Epithelial cell of alveolus of lung (primary cell): ENCODE data around the gene KRTAP22-1. TPM values are rescaled to one million over a fixed set of nuclear protein-coding genes. Genes with fewer than 3 reads are reported as not detected.

Source experiments
- total RNA-seq: library from RNA; depleted of rRNA; stranded (reverse); fragments of >200 nt; gene quantifications from 2 replicates; pipeline ENCODE4 v1.2.1, GENCODE V29; 2015

KRTAP22-1 gene
- total RNA-seq: not detected in 2 replicates

DNA sequence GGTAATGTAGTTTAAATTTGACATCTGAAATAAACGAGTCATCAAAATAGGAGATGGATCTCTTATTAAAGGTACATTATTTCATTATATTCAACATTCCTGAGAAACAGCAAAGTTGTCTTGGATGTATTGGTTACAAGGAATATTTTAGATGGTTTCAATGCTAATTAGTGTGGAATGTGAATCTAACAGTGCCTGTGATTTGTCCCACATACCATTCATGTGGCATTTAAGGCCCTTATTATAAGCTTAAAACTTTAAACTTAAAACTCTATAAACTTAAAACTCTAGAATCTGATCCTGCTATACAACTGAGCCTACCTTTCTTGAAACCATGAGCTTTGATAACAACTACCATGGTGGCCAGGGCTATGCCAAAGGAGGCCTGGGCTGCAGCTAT lies at the start of gene KRTAP22-1:
Gene KRTAP22-1, plus strand, starts transcription at position 301 of the 400 bp plus-strand sequence.

DNA sequence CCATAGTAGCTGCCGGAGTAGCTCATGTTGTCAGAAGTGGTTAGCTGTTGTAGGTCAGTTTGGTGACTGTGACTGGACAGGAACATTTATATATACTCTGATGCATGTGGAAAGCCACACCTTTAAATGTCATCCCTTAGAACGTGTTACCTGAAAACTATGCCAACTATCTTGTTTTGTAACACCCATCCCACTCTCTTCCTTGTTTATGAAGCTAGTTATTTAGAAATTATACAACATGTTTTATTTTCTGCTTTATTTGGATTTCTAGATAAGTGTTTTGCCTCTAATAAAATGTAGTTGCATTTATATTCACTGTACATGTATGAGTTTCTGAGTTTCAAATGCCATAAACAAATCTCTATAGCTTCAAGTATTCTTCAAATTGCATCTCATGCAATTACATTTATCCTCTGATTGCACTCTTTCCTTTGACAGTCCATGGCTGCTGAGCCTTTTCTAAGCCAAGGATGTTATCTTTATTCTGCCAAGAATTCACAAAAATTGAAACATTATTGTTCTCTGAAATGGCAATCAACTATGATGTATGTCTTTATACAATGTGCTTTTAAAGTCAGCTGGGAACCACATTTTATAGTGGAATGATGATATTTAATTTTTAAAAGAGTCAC lies 39.5 kb upstream of the KRTAP22-1 start, which contains the start of gene KRTAP19-7:
Gene KRTAP19-7, minus strand, starts transcription at position 51 of the 632 bp plus-strand sequence. Its CDS starts 25 bp downstream, at position 26.

DNA sequence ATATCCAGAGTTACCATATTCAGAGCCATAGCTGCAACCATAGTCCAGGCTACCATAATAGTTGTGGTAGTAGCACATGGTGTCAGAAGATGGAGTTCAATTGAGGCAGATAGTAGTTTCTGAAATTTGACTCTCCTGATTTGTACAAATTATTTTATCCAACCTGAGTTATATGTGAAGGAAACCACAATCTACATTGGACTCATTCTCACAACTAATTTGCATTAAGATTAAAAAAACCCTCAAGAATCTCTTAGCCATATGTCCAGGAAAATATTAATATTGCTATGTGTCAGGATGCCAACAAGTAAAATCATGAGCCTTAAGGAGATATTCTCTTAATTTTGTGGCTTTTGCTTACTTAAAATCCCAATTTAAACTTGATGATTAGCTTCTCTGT lies 10.6 kb upstream of the KRTAP22-1 start, which contains the start of gene KRTAP22-2:
Gene KRTAP22-2, minus strand, starts transcription at position 101 of the 400 bp plus-strand sequence.

DNA sequence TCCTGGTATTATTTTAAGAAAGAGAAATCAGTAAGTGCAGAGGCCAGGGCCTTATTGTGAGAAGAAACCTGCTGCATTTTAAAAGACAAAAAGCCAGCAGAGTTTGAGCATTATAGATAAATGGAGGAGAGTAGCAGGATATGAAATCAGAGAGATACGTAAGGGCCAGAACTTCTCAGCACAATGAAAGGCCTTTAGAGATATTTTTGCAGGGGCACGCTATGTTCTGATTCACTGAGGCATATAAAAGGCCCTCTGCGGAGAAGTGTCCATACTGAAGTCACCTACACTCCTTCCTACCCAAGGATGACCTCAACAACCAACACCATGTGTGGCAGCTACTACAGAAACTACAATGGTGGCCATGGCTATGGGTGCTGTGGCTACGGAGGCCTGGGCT lies 8.7 kb upstream of the KRTAP22-1 start, which contains the start of gene KRTAP6-3:
Gene KRTAP6-3, plus strand, starts transcription at position 301 of the 400 bp plus-strand sequence. Its CDS starts 6 bp downstream, at position 307.

DNA sequence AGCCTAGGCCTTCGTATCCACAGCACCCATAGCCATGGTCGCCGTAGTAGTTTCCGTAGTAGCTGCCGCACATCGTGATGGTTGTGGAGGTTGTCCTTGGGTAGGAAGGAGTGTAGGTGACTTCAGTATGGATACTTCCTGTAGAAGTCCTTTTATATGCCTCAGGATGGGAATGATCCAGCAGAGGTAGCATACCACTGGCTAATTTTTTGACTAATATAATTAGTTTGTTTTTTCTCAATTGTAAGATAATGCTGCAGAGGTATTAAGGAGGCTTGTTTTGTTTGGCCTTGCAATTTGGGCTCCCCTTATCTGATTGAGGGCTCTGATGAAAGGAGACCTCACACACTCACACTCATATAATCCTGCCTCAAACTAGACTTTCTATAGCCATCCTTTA lies 2.1 kb upstream of the KRTAP22-1 start, which contains the start of gene KRTAP6-2:
Gene KRTAP6-2, minus strand, starts transcription at position 101 of the 400 bp plus-strand sequence. Its CDS starts 28 bp downstream, at position 73.

DNA sequence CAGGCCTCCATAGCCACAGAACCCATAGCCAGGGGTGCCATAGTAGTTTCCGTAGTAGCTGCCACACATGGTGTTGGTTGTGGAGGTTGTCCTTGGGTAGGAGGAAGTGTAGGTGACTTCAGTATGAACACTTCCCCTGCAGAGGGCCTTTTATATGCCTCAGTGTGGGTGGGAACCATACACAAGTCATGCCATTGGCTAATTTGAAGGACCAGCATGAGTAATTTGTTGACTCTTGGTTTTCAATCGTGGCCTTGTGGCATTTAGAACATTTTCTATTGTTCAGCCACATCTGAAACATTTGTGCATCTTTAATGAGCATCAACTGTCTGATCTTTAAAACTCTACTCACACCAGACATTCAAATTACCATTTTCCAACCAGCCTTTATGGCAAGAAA lies 12.9 kb downstream of the KRTAP22-1 start, which contains the start of gene KRTAP6-1:
Gene KRTAP6-1, minus strand, starts transcription at position 95 of the 400 bp plus-strand sequence. Its CDS starts 26 bp downstream, at position 69.

DNA sequence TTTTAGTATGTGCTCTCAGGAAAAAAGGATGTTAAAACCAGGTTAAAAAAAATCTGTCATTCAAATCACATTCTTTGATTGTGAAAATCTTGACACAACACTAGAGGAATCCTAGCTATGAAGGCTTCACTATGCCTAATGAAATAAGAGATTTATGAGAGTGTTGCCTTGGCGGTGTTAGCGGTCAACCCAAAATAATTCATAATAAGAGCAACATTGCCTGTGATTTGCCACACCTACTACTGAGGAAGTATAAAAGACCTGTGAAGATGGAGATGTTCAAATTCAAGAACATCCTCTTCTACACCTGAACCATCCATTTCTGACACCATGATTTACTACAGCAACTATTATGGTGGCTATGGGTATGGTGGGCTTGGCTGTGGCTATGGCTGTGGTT lies 15.2 kb downstream of the KRTAP22-1 start, which contains the start of gene KRTAP20-1:
Gene KRTAP20-1, plus strand, starts transcription at position 301 of the 400 bp plus-strand sequence. Its CDS starts 30 bp downstream, at position 331.

DNA sequence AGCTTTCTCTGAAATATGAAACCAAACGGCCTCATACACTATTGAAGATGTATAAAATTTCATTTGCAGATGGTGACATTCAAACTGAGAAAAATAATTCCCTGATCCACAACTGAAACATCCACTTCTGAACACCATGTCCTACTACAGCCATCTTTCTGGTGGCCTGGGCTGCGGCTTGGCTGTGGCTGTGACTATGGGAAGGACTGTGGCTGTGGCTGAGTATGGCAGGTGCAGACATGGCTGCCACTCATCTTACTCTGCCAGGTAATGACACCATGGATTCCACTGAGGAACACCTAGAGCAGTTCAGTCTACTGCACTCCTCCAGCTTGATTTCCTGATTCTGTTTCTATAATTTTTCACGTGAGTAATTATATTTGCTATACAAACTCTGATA lies 19.6 kb downstream of the KRTAP22-1 start, which contains the start of gene KRTAP20-4:
Gene KRTAP20-4, plus strand, starts transcription at position 106 of the 400 bp plus-strand sequence.

DNA sequence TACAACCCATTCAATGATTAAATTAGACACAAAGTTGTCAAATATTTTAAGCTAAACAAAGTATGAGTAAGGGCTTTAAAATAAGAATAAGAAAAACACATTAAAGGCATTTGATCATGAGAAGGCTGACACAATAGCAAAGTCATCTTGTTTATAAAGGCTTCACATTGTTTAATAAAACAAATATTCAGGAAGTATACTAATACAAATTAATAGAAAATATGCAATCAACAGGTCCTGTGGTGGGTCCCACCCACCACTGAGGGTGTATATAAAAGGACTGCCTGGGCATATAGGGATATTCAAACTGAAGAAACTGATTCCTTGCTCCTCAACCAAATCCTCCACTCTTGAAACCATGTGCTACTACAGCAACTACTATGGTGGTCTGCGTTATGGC lies 34.0 kb downstream of the KRTAP22-1 start, which contains the start of gene KRTAP20-2:
Gene KRTAP20-2, plus strand, starts transcription at position 301 of the 400 bp plus-strand sequence. Its CDS starts 58 bp downstream, at position 359.

DNA sequence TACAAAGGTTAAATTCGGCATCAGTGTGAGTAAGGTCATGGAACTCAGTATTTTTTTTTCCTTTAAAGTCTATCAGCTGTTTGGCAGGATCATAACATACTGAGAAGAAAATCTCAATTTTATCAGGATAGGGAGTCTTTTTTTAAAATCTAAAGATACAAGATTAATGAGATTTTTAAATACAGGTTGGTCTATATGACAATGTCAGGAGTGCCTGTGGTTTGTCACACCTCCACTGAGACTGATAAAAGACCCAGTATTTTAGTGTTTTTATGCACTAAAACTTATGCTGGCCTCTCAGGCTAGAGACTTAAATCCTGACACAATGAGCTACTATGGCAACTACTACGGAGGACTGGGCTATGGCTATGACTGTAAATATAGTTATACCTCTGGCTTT lies 41.7 kb downstream of the KRTAP22-1 start, which contains the start of gene KRTAP20-3:
Gene KRTAP20-3, plus strand, starts transcription at position 301 of the 400 bp plus-strand sequence.

Other genes with a start within 250 kb of the KRTAP22-1 start
- not detected in 2 replicates for gene KRTAP13-2, start 228.8 kb upstream of the KRTAP22-1 start, total RNA-seq
- not detected in 2 replicates for gene KRTAP13-1, start 205.1 kb upstream of the KRTAP22-1 start, total RNA-seq
- not detected in 2 replicates for gene KRTAP13-3, start 175.2 kb upstream of the KRTAP22-1 start, total RNA-seq
- gene KRTAP13-4, start 170.9 kb upstream of the KRTAP22-1 start, total RNA-seq: not detected in 2 replicates
- gene KRTAP15-1, start 160.8 kb upstream of the KRTAP22-1 start, total RNA-seq: not detected in 2 replicates
- gene KRTAP19-1, start 120.7 kb upstream of the KRTAP22-1 start, total RNA-seq: not detected in 2 replicates
- gene KRTAP19-2, start 113.7 kb upstream of the KRTAP22-1 start, total RNA-seq: not detected in 2 replicates
- gene KRTAP19-3, start 109.1 kb upstream of the KRTAP22-1 start, total RNA-seq: not detected in 2 replicates
- not detected in 2 replicates for gene KRTAP19-4, start 103.9 kb upstream of the KRTAP22-1 start, total RNA-seq
- gene KRTAP19-5, start 98.9 kb upstream of the KRTAP22-1 start, total RNA-seq: not detected in 2 replicates
- not detected in 2 replicates for gene KRTAP19-6, start 59.2 kb upstream of the KRTAP22-1 start, total RNA-seq
- not detected in 2 replicates for gene KRTAP19-7, start 39.8 kb upstream of the KRTAP22-1 start, total RNA-seq
- not detected in 2 replicates for gene KRTAP22-2, start 10.7 kb upstream of the KRTAP22-1 start, total RNA-seq
- not detected in 2 replicates for gene KRTAP6-3, start 8.6 kb upstream of the KRTAP22-1 start, total RNA-seq
- not detected in 2 replicates for gene KRTAP6-2, start 2.2 kb upstream of the KRTAP22-1 start, total RNA-seq
- gene KRTAP6-1, start 12.8 kb downstream of the KRTAP22-1 start, total RNA-seq: not detected in 2 replicates
- not detected in 2 replicates for gene KRTAP20-1, start 15.3 kb downstream of the KRTAP22-1 start, total RNA-seq
- not detected in 2 replicates for gene KRTAP20-4, start 19.5 kb downstream of the KRTAP22-1 start, total RNA-seq
- not detected in 2 replicates for gene KRTAP20-2, start 34.1 kb downstream of the KRTAP22-1 start, total RNA-seq
- not detected in 2 replicates for gene KRTAP20-3, start 41.8 kb downstream of the KRTAP22-1 start, total RNA-seq
- gene KRTAP21-3, start 117.7 kb downstream of the KRTAP22-1 start, total RNA-seq: not detected in 2 replicates
- gene KRTAP21-2, start 146.2 kb downstream of the KRTAP22-1 start, total RNA-seq: not detected in 2 replicates
- gene KRTAP21-1, start 154.3 kb downstream of the KRTAP22-1 start, total RNA-seq: not detected in 2 replicates
- gene KRTAP8-1, start 212.2 kb downstream of the KRTAP22-1 start, total RNA-seq: not detected in 2 replicates
- not detected in 2 replicates for gene KRTAP7-1, start 228.7 kb downstream of the KRTAP22-1 start, total RNA-seq